Measurements from ENCODE around the gene PSMB11.
"Not testable (repeated sequence)": the region's sequence is repeated elsewhere in the genome, so short reads cannot be mapped to it uniquely, and the experiment has no call there.

Gene PSMB11

GRCh38 chr14:23042162-23042965 is at the start of gene PSMB11:
PSMB11 (plus strand) TSS chr14:23042212; CDS start chr14:23042226, 14 bp downstream.
- H3K4me1 ChIP-seq (ENCODE audit: control insufficient read depth, insufficient read depth, low read length) = peaks cover 13% of the 10 kb centered on the region
- H3K4me3 ChIP-seq (ENCODE audit: low read length) = no peak within 1 kb of the TSS
- H3K36me3 ChIP-seq (ENCODE audit: control insufficient read depth, insufficient read depth, low read length) = no peaks in the 10 kb centered on the region
- H3K9ac ChIP-seq (ENCODE audit: low read length) = no peak within 1 kb of the TSS
- no peaks in the 10 kb centered on the region for H3K27me3 ChIP-seq (ENCODE audit: control insufficient read depth, insufficient read depth, low read length)
- no peaks in the 10 kb centered on the region for H3K9me3 ChIP-seq (ENCODE audit: control insufficient read depth, low read length)

- H3K9ac ChIP-seq (ENCODE audit: low read length) = no peak overlapping the region
- H3K9me3 ChIP-seq (ENCODE audit: control insufficient read depth, low read length) = no peaks in the 10 kb centered on the region
- H3K4me1 ChIP-seq (ENCODE audit: control insufficient read depth, insufficient read depth, low read length) = peaks cover 12% of the 10 kb centered on the region
- no peak overlapping the region for H3K4me3 ChIP-seq (ENCODE audit: low read length)
- H3K27me3 ChIP-seq (ENCODE audit: control insufficient read depth, insufficient read depth, low read length) = no peaks in the 10 kb centered on the region
- H3K36me3 ChIP-seq (ENCODE audit: control insufficient read depth, insufficient read depth, low read length) = no peaks in the 10 kb centered on the region
These were observed 48.5 kb upstream of the PSMB11 start for GRCh38 chr14:22993517-22993916.

GRCh38 chr14:22994762-22995275 is 47.2 kb upstream of the PSMB11 start:
- Histone ChIP-seq H3K9me3 (ENCODE audit: control insufficient read depth, low read length) (no peaks in the 10 kb centered on the region), H3K4me3 (ENCODE audit: low read length) (no peak overlapping the region), H3K36me3 (ENCODE audit: control insufficient read depth, insufficient read depth, low read length) (no peaks in the 10 kb centered on the region), H3K27me3 (ENCODE audit: control insufficient read depth, insufficient read depth, low read length) (no peaks in the 10 kb centered on the region), H3K9ac (ENCODE audit: low read length) (no peak overlapping the region), H3K4me1 (ENCODE audit: control insufficient read depth, insufficient read depth, low read length) (peaks cover 24% of the 10 kb centered on the region)

DNA sequence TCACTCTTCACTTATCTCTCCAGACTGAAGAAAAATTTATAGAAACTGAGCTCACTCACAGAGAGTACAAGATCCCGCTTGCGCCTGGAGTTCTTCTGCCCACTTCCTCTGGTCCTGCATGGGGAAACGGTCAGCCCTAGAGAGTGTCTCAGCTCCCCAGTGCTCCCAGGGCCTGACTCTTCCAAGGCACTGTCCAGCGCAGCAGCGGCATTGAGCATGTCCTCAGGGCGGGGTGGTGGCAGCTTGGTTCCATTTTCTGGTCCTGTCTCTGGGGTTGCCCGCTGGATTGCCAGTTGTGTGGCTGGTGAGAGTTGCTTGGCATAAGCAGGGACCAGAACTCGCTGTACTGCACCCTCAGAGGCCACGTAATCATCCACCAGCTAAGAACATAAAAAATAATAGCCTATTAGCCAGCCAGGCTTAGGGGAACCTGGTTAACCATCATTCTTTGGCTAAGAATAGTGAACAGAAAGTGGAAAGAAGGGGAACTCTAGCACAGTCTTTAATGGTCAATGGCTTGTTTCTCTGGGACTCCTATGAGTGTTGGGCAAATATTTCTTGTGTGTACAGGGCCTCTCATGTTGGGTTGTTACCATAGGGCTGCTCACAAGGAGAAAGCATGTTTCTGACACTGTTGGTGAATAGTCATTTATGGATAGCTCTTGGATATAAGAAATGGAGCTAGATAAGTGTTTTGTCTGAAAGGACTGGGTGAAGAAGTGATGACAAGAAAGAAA is 46.0 kb upstream of the PSMB11 start:
- no peak overlapping the region for H3K9ac ChIP-seq (ENCODE audit: low read length)
- H3K4me3 ChIP-seq (ENCODE audit: low read length) = no peak overlapping the region
- H3K9me3 ChIP-seq (ENCODE audit: control insufficient read depth, low read length) = no peaks in the 10 kb centered on the region
- peaks cover 26% of the 10 kb centered on the region for H3K4me1 ChIP-seq (ENCODE audit: control insufficient read depth, insufficient read depth, low read length)
- H3K27me3 ChIP-seq (ENCODE audit: control insufficient read depth, insufficient read depth, low read length) = no peaks in the 10 kb centered on the region
- no peaks in the 10 kb centered on the region for H3K36me3 ChIP-seq (ENCODE audit: control insufficient read depth, insufficient read depth, low read length)

DNA sequence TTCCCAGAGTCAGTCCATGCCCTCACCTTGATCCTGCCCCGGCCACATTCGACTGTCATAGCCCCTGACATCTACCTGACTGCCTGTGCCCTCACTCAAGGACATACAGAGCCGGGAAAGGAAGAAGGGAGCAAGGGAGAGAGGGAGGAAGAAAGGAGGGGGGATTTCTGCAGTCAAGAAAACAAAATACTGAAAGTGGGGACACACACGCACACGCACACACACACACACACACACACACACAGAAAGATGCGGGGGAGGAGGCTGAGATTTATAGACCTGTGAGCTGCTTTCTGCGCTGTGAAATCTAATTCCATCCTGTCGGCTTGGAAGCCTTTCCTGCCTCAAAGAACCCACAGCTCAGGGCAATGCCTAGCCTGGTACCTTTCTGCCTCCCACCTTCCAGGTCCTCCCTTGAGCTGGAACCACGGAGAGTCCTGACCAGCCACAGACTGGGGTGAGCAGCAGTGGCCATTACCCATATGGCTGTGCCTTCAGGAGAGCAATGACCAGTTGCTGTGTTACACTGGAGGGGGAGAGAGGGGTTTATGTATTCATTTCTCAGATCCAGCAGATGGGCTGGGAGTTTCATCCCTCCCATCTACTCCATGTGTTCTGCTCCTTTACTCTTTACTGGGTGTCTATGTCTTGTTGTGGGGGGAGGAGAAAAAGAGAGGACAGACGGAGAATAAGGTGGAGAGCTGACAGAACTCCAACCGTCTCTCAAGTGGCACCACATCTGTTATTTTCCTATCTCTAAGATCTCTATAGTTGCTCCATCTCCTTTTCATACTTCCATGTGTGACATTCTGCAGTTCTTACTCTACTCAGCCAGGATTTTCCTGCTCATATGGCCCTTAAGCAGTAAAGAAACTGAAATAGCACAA is 45.0 kb upstream of the PSMB11 start:
- Histone ChIP-seq H3K36me3 (ENCODE audit: control insufficient read depth, insufficient read depth, low read length) (no peaks in the 10 kb centered on the region), H3K9ac (ENCODE audit: low read length) (no peak overlapping the region), H3K4me3 (ENCODE audit: low read length) (no peak overlapping the region), H3K4me1 (ENCODE audit: control insufficient read depth, insufficient read depth, low read length) (peaks cover 26% of the 10 kb centered on the region), H3K9me3 (ENCODE audit: control insufficient read depth, low read length) (no peaks in the 10 kb centered on the region), H3K27me3 (ENCODE audit: control insufficient read depth, insufficient read depth, low read length) (no peaks in the 10 kb centered on the region)

- no peaks in the 10 kb centered on the region for H3K9me3 ChIP-seq (ENCODE audit: control insufficient read depth, low read length)
- peaks cover 26% of the 10 kb centered on the region for H3K4me1 ChIP-seq (ENCODE audit: control insufficient read depth, insufficient read depth, low read length)
- H3K27me3 ChIP-seq (ENCODE audit: control insufficient read depth, insufficient read depth, low read length) = no peaks in the 10 kb centered on the region
- no peak overlapping the region for H3K9ac ChIP-seq (ENCODE audit: low read length)
- H3K36me3 ChIP-seq (ENCODE audit: control insufficient read depth, insufficient read depth, low read length) = no peaks in the 10 kb centered on the region
- H3K4me3 ChIP-seq (ENCODE audit: low read length) = no peak overlapping the region
These were observed 44.2 kb upstream of the PSMB11 start for GRCh38 chr14:22997676-22998323.

DNA sequence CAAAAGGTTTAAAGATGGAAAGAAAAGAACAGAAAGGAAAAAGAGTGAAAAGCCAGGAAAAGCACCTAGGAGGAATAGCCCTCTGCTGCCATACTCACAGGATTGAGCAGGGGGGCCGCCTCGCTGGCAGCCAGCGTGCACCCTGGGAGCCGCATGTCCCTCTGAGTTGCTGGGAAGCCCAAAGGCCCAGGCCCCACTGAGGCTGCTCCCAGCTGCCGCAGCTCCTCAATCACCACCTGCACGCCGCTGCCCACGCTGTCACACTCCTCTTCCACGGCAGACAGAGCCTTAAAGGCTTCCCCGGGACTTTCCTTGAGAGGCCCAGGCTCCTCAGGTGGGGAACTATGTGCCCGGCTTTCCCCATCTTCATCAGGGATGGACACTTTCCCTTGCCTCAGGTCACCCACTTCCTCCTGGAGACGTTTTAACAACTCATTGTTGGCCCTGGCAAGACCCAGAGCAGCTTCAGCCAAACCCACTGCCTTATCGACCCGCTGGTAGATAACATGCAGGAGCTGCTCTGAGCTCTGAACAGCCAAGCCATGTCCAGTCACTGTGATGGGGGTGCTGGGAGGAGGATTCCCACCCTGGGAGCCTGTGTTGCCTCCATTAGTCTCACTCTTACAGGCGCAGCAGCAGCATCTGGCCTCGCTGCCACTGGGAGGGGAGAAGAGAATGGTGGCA is 43.5 kb upstream of the PSMB11 start:
- no peaks in the 10 kb centered on the region for H3K36me3 ChIP-seq (ENCODE audit: control insufficient read depth, insufficient read depth, low read length)
- no peak overlapping the region for H3K4me3 ChIP-seq (ENCODE audit: low read length)
- peaks cover 26% of the 10 kb centered on the region for H3K4me1 ChIP-seq (ENCODE audit: control insufficient read depth, insufficient read depth, low read length)
- no peaks in the 10 kb centered on the region for H3K9me3 ChIP-seq (ENCODE audit: control insufficient read depth, low read length)
- no peak overlapping the region for H3K9ac ChIP-seq (ENCODE audit: low read length)
- no peaks in the 10 kb centered on the region for H3K27me3 ChIP-seq (ENCODE audit: control insufficient read depth, insufficient read depth, low read length)

GRCh38 chr14:23000860-23001259 is 41.2 kb upstream of the PSMB11 start:
- H3K27me3 ChIP-seq (ENCODE audit: control insufficient read depth, insufficient read depth, low read length) = no peaks in the 10 kb centered on the region
- no peaks in the 10 kb centered on the region for H3K36me3 ChIP-seq (ENCODE audit: control insufficient read depth, insufficient read depth, low read length)
- no peak overlapping the region for H3K4me3 ChIP-seq (ENCODE audit: low read length)
- H3K9me3 ChIP-seq (ENCODE audit: control insufficient read depth, low read length) = no peaks in the 10 kb centered on the region
- H3K9ac ChIP-seq (ENCODE audit: low read length) = no peak overlapping the region
- peaks cover 26% of the 10 kb centered on the region for H3K4me1 ChIP-seq (ENCODE audit: control insufficient read depth, insufficient read depth, low read length)

DNA sequence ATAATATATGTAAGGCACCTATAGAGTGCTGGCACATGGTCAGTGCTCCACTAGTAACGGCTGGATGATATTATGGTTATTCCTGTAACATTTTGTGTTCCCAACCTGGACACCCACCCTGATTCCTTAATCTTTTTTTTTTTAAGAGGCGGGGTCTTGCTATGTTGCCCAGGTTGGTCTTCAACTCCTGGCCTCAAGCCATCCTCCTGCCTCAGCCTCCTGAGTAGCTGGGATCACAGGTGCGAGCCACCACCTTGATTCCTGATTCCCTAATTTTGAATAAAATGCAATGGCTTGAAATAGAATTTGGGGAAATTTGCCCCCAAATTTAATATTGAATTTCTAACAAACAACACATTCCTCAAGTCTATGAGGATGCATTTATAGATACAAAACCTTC is 39.4 kb upstream of the PSMB11 start:
- H3K4me1 ChIP-seq (ENCODE audit: control insufficient read depth, insufficient read depth, low read length) = peaks cover 28% of the 10 kb centered on the region
- no peak overlapping the region for H3K4me3 ChIP-seq (ENCODE audit: low read length)

DNA sequence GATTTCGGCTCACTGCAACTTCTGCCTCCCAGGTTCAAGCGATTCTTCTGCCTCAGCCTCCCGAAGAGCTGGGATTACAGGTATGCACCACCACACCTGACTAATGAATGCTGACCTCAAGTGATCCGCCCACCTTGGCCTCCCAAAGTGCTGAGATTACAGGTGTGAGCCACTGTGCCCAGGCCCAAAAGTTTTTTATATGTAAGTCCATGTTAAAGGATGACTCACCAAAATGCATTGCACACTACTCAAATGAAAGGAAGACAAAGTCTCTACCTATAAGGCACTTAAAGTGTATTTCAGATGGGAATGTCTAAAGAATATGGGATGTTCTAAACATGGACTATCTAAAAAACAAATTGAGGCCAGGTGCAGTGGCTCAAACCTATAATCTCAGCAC is 37.7 kb upstream of the PSMB11 start:
- not testable (repeated sequence) for H3K9ac ChIP-seq (ENCODE audit: low read length); H3K9me3 ChIP-seq (ENCODE audit: control insufficient read depth, low read length); H3K4me3 ChIP-seq (ENCODE audit: low read length); H3K27me3 ChIP-seq (ENCODE audit: control insufficient read depth, insufficient read depth, low read length); H3K36me3 ChIP-seq (ENCODE audit: control insufficient read depth, insufficient read depth, low read length)
- H3K4me1 ChIP-seq (ENCODE audit: control insufficient read depth, insufficient read depth, low read length) = peaks cover 13% of the 10 kb centered on the region

More for the DNA sequence above, 39.4 kb upstream of the PSMB11 start:
- Histone ChIP-seq H3K36me3 (ENCODE audit: control insufficient read depth, insufficient read depth, low read length) (no peaks in the 10 kb centered on the region), H3K9ac (ENCODE audit: low read length) (no peak overlapping the region), H3K27me3 (ENCODE audit: control insufficient read depth, insufficient read depth, low read length) (no peaks in the 10 kb centered on the region), H3K9me3 (ENCODE audit: control insufficient read depth, low read length) (no peaks in the 10 kb centered on the region)
